ENCODE results near the gene ENPP1. TPM values are rescaled to one million over a fixed set of nuclear protein-coding genes. Genes with fewer than 3 reads are reported as not detected.
"Not testable (repeated sequence)": the region's sequence is repeated elsewhere in the genome, so short reads cannot be mapped to it uniquely, and the experiment has no call there.

Gene ENPP1
- total RNA-seq, 4 donors from 2014 or later: 26.5 to 128 (median 54.3) TPM

GRCh38 chr6:131852200-131852599 lies 44.4 kb downstream of the ENPP1 start:
- no peaks in the 10 kb centered on the region for H3K9me3 ChIP-seq
- no peaks in the 10 kb centered on the region for H3K36me3 ChIP-seq
- no peaks in the 10 kb centered on the region for H3K4me1 ChIP-seq
- H3K27ac ChIP-seq: no peak overlapping the region
- DNase-seq: no peak
- no peak overlapping the region for H3K4me3 ChIP-seq
- TF ChIP-seq POLR2A (IDR thresholded peaks at IDR 0.05) (no peak), CTCF (IDR thresholded peaks at IDR 0.05) (no peak)
- H3K27me3 ChIP-seq: no peaks in the 10 kb centered on the region
- intact Hi-C loops (cut with DNase I; ENCODE audit: low total_unique reads): no loop called here

GRCh38 chr6:131854803-131855202 lies 47.0 kb downstream of the ENPP1 start:
- Histone ChIP-seq H3K4me1 (no peaks in the 10 kb centered on the region), H3K27ac (no peak overlapping the region), H3K36me3 (no peaks in the 10 kb centered on the region), H3K27me3 (no peaks in the 10 kb centered on the region), H3K4me3 (no peak overlapping the region), H3K9me3 (no peaks in the 10 kb centered on the region)
- DNase-seq: no peak
- intact Hi-C loops (cut with DNase I; ENCODE audit: low total_unique reads): no loop called here
- TF ChIP-seq CTCF (IDR thresholded peaks at IDR 0.05): no peak
- TF ChIP-seq POLR2A (IDR thresholded peaks at IDR 0.05): no peak

- H3K9me3 ChIP-seq: no peaks in the 10 kb centered on the region
- H3K27ac ChIP-seq: peak overlapping the region; percentile 22 to 50
- no peak for DNase-seq
- H3K4me1 ChIP-seq: no peaks in the 10 kb centered on the region
- H3K36me3 ChIP-seq: no peaks in the 10 kb centered on the region
- TF ChIP-seq CTCF (IDR thresholded peaks at IDR 0.05): no peak
- TF ChIP-seq POLR2A (IDR thresholded peaks at IDR 0.05): no peak
- intact Hi-C loops (cut with DNase I; ENCODE audit: low total_unique reads): no loop called here
- H3K27me3 ChIP-seq: no peaks in the 10 kb centered on the region
- no peak overlapping the region for H3K4me3 ChIP-seq
Observed at GRCh38 chr6:131858765-131859415, 51.1 kb downstream of the ENPP1 start.

DNA sequence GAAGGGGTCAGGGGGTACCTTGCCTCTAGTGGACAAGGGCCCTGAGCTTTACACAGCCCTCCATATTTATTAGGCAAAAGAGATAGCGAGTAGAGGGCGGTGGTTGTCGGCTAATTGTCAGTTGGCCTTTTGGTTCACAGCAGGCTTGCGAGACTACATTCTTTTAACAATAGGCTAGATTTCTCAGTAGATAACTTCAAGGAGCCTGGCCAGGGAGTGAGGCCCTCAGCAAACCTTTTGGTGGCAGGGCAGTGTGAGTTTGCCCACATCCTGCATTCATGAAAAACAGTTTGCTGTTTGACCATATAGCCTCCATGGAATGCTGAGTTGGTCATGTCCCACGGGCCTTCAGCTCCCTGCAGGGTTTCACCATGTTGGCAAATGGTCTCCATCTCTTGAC lies 51.8 kb downstream of the ENPP1 start:
- H3K9me3 ChIP-seq; DNase-seq; intact Hi-C loops (cut with DNase I; ENCODE audit: low total_unique reads); H3K36me3 ChIP-seq; H3K4me3 ChIP-seq; H3K27me3 ChIP-seq; H3K4me1 ChIP-seq: not testable (repeated sequence)
- H3K27ac ChIP-seq: peak overlapping the region in 1 of 2 donors; percentile 50

DNA sequence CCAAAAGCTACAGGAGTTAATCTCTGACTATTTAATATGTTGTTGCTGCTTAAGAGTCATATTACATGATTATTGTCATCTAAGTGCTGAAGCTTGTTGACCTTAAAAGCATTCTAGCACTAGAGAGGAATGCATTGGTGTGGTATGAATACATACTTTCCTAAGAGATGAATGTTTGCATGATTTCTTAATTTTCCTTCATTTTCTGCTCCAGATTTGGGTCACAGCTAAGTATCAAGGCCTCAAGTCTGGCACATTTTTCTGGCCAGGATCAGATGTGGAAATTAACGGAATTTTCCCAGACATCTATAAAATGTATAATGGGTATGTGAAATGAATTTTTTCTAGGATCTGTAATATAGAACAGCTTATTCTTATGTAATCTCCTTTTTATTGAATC lies 53.6 kb downstream of the ENPP1 start:
- H3K4me3 ChIP-seq: no peak overlapping the region
- no peaks in the 10 kb centered on the region for H3K9me3 ChIP-seq
- no peaks in the 10 kb centered on the region for H3K36me3 ChIP-seq
- no peaks in the 10 kb centered on the region for H3K27me3 ChIP-seq
- no peak for DNase-seq
- H3K4me1 ChIP-seq: no peaks in the 10 kb centered on the region
- TF ChIP-seq POLR2A (IDR thresholded peaks at IDR 0.05) (no peak), CTCF (IDR thresholded peaks at IDR 0.05) (no peak)
- H3K27ac ChIP-seq: no peak overlapping the region
- intact Hi-C loops (cut with DNase I; ENCODE audit: low total_unique reads): no loop called here

DNA sequence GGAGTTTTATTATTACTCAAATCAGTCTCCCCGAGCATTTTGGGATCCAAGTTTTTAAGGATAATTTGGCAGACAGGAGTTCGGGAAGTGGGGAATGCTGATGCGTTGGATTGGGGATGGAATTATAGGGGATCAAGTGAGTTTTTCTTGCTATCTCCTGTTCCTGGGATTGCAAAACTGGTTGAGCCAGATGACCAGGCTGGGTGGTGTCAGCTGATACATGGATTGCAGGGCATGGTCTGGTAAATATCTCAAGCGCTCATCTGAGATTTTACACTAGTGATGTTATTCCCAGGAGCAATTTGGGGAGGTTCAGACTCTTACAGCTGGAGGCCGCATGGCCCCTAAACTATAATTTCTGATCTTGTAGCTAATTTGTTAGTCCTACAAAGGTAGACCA lies 54.7 kb downstream of the ENPP1 start:
- Histone ChIP-seq H3K36me3 (no peaks in the 10 kb centered on the region), H3K9me3 (no peaks in the 10 kb centered on the region)
- intact Hi-C loops (cut with DNase I; ENCODE audit: low total_unique reads): no loop called here

More for the DNA sequence above, 54.7 kb downstream of the ENPP1 start:
- no peak for DNase-seq
- no peak for TF ChIP-seq CTCF (IDR thresholded peaks at IDR 0.05)
- no peak for TF ChIP-seq POLR2A (IDR thresholded peaks at IDR 0.05)
- H3K4me1 ChIP-seq: no peaks in the 10 kb centered on the region
- H3K27ac ChIP-seq: no peak overlapping the region
- no peaks in the 10 kb centered on the region for H3K27me3 ChIP-seq
- H3K4me3 ChIP-seq: no peak overlapping the region

All from uterus (tissue), 4 donors.